ES-I3 (cell line): ENCODE data around the gene GPER1.
"Not testable (repeated sequence)": the region's sequence is repeated elsewhere in the genome, so short reads cannot be mapped to it uniquely, and the experiment has no call there.

ENCODE experiments used
- H3K36me3 ChIP-seq: 2 replicates; pipeline ENCODE4 v1.6.1; 2013; ENCODE audit warnings: mild to moderate bottlenecking, low read length, control low read depth, moderate library complexity; ENCODE audit not compliant: insufficient read depth
- H3K4me1 ChIP-seq: 2 replicates; pipeline ENCODE4 v1.6.1; 2013; ENCODE audit warnings: mild to moderate bottlenecking, control low read depth, low read length; ENCODE audit not compliant: insufficient read depth
- H3K9ac ChIP-seq: 2 replicates; pipeline ENCODE4 v1.6.1; 2013; ENCODE audit warnings: low read depth, mild to moderate bottlenecking, low read length, moderate library complexity
- H3K9me3 ChIP-seq: 2 replicates; pipeline ENCODE4 v1.6.1; 2013; ENCODE audit warnings: mild to moderate bottlenecking, low read length, moderate library complexity; ENCODE audit not compliant: control insufficient read depth, insufficient read depth

Gene GPER1

DNA sequence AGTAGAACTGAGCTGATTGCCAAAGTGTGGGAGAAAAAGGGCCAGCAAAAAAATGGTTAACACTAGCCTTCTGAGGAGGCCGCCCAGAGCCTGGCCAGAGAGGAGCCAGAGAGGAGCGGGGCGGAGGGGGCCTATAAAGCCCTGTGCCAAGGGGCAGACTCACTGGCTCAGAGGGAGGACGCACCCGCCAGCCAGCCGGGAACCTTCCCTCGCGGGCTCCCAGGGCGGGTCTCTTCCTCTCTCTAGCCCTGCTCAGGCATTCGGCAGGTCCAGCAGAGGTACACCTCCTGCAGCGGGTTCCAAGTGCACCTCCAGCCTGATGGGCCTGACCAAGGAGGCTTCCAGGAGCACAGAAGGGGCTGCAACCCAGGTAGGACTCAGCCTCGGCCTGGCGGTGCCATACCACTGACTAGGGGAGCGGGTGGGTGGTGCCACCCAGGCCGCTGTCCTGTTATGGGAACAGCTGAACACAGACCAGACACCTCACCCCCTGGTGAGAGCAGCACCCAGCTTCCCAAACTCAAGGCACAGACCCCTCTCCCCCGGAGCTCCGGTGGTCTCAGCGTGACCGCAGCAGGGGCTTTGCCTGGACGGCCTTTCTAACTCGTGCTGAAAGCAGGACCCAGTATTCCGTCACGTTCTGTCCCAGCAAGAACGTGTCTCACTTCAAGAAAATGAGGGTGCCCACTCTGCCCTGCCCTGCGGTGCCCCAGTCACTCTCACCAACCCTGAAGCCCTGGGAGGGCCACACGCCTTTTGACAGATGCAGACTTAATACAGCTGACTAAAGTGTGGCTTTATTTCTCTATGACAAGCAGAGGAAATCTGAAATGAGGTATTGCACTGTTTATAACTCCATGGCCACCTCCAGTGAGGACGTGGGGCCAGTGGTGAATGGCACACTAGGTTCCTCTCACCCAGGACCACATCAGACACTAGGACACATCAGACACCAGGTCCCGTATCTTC lies at the start of gene GPER1:
GPER1 (plus strand) TSS at position 162 of the 969 bp plus-strand sequence. CDS start 3,616 bp downstream, outside the sequence.
- no peaks in the 10 kb centered on the region for H3K36me3 ChIP-seq
- peaks cover 11% of the 10 kb centered on the region for H3K4me1 ChIP-seq
- peak within 1 kb of the TSS; percentile 42; the same call in 1 of the 2 replicates for H3K9ac ChIP-seq
- no peaks in the 10 kb centered on the region for H3K9me3 ChIP-seq

DNA sequence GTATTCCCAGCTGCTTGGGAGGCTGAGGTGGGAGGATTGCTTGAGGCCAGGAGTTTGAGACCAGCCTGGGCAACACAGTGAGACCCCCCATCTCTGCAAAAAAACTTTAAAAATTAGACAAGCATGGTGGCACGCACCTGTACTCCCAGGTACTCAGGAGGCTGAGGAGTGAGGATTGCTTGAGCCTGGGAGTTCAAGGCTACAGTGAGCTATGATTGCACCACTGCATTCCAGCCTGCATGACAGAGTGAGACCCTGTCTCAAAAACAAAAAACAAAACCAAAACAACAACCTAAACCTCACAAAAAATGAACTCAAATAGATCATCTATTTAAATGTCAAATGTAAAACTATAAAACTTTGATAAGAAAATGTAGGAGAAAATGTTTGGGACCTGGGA lies 47.7 kb upstream of the GPER1 start:
- not testable (repeated sequence) for H3K9me3 ChIP-seq, H3K36me3 ChIP-seq, H3K4me1 ChIP-seq, H3K9ac ChIP-seq

DNA sequence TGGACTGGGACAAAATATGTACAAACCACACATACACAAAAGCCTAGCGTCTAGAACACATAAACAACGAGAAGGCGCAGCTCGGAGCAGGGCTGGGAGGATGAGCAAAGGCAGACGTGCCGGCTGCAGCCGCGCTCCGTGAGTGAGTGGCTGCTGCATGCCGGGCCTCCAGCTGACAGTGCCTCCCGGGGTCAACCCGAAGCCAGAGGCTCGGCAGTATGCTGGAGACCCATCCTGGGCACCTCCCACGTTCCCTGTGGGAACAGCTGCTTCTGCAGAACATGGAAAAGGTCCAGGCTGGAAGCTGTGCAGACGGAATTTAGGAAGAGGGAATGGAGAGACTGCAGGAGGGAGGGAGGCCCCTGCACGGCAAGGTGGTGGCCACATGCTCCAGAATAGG lies 47.1 kb upstream of the GPER1 start:
- H3K36me3 ChIP-seq = no peaks in the 10 kb centered on the region
- H3K9ac ChIP-seq = no peak overlapping the region
- H3K9me3 ChIP-seq = no peaks in the 10 kb centered on the region
- peaks cover 10% of the 10 kb centered on the region; the same call in 1 of the 2 replicates for H3K4me1 ChIP-seq

DNA sequence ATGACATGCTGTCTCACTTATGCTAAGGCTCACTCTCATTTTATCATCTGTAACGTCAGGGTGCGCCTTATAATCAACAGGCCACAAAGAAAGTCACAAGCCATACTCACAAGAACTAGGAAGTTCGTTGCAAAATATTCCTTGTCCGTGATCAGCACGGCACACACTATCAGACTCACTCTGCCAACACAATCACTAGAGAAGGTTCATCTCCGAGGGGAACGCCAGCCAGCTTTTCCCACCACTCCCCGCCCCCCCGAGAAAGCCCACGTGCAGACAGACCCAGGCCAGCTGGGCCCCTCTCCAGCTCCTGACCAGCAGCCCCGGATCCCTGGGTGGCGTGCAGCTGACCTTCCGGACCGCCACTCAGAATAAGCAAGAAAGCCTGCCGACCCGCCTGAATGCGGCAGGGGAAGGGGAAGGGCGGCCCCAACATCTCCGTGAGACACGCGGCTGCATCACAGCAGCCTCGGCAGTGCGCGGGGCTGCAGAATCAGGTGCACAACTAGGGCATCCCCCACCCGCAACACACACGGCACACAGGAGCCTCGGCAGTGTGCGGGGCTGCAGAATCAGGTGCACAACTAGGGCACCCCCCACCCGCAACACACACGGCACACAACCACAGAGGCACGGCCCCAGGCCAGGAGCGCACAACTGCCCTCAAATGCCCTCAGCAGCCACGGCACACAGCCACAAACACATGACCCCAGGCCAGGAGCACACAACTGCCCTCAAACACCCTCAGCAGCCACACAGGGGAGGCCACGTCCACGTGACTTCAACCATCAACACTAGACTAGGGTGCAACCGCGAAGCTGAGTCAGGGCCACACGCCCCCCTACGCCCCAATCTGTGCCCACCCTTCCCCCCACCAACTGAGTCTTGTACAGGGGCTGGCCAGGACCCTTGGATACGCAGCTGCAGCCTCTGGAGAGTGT lies 46.1 kb upstream of the GPER1 start:
- Histone ChIP-seq H3K4me1 (peaks cover 10% of the 10 kb centered on the region; the same call in 1 of the 2 replicates), H3K36me3 (no peaks in the 10 kb centered on the region), H3K9ac (no peak overlapping the region), H3K9me3 (no peaks in the 10 kb centered on the region)

DNA sequence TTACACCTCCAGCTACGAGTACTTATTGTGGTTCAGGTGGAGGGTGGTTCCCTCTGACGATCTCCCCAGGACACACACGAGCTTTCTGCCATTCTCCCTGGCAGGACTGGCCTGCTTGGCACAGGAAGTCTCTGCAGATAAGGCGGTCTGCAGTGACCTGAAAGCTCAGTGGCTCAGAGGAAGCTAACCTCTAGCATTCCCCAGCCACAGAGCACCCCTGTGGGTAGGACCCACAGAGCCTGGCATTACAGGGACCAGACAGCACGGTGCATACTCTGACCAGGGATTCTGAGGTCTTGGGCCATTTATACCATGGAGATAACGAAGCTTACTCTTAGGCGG lies 45.5 kb upstream of the GPER1 start:
- Histone ChIP-seq H3K36me3 (no peaks in the 10 kb centered on the region), H3K9ac (no peak overlapping the region), H3K4me1 (peaks cover 10% of the 10 kb centered on the region; the same call in 1 of the 2 replicates), H3K9me3 (no peaks in the 10 kb centered on the region)

DNA sequence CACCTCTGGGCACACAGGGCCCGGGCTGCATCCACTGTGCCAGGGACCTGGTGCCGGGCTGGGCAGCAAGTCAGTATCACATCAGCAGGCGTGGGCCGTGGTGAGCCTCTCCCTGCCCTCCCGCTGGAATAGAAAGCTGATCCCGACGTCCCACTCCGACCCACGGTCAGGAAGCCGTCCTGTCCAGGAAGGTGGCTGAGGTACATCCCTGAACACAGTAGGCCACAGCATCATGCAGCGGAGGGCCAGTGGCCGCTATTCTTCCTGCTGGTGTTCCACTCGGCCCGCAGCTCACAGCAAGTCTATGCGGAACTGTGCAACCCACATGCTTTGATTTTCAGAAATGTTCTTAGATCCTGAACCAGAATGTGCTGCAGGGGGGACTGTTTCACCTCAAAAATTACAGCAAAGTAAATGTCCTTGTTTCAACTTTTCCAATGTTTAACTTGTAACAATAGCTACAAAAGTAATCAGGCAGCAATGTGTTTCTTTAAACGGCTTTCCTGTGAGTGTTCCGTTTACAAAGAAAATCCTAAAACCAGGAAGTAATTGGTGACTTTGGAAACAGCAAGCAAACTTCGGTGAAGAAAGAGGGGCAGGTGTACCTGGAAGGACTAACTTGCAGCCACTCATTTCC lies 44.2 kb upstream of the GPER1 start:
- H3K36me3 ChIP-seq = no peaks in the 10 kb centered on the region
- H3K4me1 ChIP-seq = peaks cover 10% of the 10 kb centered on the region; the same call in 1 of the 2 replicates
- no peaks in the 10 kb centered on the region for H3K9me3 ChIP-seq
- H3K9ac ChIP-seq = peak overlapping the region; percentile 47

DNA sequence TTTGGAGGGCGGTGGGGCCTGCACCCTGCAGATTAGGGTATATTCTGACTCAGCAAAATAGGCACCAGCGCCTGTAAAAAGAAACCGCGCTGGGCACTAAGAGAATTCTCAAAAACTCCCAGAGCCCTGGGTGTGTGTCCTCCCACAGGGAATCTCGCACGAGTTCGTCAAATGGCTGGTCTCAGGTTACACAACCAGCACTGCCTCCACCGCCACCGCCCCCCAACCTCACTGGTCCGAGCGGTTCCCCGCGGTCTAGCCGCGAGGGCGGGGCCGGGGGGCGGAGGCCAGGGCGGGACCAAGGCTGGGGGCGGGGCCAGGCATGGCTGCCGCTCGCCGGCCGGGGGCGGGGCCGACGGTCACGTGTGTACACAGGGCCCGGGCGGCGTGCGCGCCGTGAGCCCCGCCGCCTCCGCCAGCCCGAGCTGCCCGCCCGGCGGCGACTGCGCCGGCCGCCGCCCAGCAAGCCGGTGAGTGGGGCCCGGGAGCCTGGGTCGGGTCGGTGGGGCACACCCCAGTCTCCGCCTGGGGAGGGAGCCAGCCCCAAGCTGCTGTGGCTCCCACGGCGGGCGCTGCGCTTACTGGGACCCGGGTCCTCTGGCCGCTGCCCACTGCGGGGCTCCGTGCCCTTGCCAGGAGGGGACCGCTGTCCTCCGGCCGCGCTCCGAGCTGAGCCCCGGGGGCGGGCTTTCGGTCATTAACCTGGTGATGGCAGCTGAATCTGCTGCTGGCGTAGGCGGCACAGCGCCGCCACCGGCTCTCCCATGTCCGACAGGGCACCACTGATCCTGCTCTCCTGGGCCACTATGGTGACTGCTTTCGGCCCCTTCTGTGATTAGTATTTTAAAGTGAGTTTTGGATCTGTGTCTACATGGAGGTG lies 43.5 kb upstream of the GPER1 start, which contains the start of gene GPR146:
GPR146 (plus strand) TSS at position 358 of the 880 bp plus-strand sequence. CDS start 12,970 bp downstream, outside the sequence.
- H3K4me1 ChIP-seq = peaks cover 10% of the 10 kb centered on the region; the same call in 1 of the 2 replicates
- H3K9me3 ChIP-seq = no peaks in the 10 kb centered on the region
- H3K9ac ChIP-seq = peak within 1 kb of the TSS; percentile 76
- H3K36me3 ChIP-seq = no peaks in the 10 kb centered on the region

DNA sequence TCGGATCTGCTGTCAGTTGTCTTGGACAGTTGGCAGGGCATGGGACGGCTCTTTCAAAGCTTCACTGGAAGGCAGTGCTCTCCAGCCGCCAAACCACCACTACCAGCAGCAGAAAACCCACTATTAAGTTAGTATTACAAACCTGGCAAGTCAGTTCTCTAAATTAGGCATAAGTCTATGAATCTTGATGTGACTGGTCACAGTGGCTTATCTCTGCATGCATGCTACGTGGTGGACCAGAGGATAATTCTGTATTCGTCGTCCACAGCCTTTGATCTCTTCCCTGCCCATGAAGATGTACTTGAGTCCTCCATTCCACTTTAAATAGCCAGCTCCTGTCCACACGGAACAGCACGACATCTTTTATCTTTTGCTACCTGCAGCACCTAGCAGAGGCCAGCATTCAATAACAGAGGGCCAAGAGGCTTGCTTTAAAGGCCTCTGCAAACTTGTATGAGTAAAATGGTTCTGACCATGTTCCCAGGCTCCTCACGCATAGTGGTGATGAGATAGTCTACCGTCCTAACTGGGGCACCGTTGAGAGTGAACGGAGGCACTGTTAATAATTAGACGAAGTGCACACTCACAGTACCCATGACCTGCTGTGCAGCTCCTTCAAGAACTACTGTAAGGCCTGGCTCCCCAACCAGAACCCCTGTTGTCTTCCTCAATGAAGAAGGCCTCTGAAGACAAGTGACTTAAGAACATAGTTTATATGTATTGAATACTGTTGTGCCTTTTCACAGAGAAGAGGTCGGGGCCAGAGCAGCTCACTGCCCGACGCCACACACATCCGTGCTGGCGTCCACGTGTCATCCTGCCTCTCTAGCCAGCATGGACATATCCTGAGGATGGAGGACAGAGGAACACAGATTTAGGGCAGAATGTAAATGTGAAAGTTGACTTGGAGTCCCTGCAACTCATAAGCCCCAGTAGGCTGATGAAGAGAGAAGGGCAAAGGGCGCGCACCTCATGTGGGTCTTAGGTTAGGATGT lies 42.5 kb upstream of the GPER1 start:
- H3K4me1 ChIP-seq = peaks cover 10% of the 10 kb centered on the region; the same call in 1 of the 2 replicates
- no peaks in the 10 kb centered on the region for H3K9me3 ChIP-seq
- H3K9ac ChIP-seq = peak overlapping the region; percentile 76; the same call in 1 of the 2 replicates
- H3K36me3 ChIP-seq = no peaks in the 10 kb centered on the region

DNA sequence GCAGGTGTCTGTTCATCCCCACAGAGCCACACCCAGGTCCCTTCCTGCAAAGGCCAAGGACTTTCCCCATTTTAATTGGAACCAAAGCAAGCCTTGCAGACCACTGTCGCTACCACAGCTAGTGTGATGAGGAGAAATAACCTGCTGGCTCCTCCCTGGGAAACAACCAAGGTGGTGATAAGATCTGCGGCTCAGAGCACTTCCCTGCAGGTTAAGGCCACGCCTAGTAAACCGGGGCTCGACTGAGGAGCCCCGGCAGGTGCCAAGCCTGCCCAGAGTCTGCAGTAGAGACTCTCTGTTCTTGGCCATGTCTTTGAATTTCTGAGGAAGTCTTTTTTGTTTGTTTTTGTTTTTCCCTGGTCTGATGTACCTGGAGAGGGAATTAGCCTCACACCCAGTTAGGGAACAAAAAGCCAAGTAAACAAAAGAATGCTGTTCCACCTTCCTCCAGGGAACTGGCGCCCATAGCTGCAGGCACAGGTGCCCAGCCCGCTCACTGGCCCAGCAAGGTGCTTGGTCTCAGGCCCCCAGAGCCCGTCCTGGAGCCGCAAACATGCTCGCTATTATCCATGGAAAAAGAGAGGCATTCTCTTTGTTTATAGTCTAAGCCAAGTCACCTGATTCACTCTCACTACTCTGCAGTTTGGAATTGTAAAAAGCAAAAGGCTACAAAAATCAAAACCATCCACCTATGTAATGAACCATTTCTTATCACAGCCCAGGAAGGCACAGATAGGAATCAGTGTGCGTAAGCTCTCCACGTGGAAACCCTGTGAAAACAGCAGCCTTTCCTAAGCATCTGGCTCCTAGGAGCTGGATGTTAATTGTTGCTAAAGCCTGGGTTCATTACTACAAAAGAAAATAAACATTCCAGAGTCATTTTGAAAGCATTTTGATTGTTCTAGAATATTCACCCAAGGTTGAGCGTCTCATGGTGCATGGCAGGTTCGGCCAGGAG lies 40.9 kb upstream of the GPER1 start:
- no peak overlapping the region for H3K9ac ChIP-seq
- no peaks in the 10 kb centered on the region for H3K36me3 ChIP-seq
- no peaks in the 10 kb centered on the region for H3K9me3 ChIP-seq
- H3K4me1 ChIP-seq = peaks cover 10% of the 10 kb centered on the region; the same call in 1 of the 2 replicates

DNA sequence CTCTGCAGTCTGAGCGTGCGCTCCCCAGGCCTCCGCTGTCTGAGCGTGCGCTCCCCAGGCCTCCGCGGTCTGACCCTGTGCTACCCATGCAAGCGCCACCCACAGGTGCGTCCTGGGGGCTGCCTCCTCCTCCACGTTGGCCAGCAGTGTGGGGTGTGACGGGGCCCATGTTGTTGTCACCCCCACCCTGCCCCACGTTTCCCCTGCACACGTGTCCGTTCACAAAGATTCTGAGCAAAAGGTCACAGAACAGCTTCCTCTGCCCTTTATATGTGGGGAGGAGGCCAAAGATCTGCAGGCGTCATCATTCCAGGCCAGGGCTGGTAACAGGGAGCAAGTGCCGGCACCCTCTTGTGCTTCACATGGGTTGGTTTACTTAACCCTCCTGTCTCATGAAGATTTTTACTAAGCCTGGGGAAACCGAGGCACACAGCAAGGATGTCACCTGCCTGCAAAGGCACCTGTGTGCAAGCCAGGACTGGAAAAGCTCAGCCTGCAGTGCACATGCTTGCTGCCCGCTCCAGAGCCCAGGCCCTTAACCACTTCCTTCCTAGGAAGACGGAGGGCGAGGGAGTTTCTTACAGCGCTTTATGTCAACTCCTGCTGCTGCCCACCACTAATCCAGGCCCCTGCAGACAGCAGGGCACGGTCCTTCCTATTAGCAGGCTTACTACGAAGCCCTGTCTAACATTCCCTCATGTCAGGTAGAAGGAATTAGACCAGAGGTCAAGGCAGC lies 38.7 kb upstream of the GPER1 start:
- H3K36me3 ChIP-seq = no peaks in the 10 kb centered on the region
- H3K4me1 ChIP-seq = peaks cover 13% of the 10 kb centered on the region; the same call in 1 of the 2 replicates
- no peak overlapping the region for H3K9ac ChIP-seq
- H3K9me3 ChIP-seq = no peaks in the 10 kb centered on the region

DNA sequence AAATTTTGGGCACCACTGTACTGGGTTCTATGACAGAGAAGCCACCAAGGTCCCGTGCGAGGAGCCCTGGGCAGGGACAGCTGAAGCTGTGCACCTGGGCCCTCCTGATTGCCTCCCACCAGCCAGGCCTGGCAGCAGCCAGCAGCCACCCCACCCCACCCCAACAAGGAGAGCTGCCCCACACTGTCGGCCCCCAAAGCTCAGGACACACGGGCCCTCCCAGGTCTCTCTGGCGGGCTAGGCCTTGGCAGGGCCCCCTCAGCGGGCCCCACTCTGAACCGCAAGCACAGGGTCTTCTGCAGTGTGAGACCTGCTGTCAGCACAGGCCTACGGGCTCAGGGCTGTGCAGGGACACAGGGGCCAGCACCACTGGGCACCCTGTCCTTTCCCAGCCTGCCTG lies 38.1 kb upstream of the GPER1 start:
- Histone ChIP-seq H3K4me1 (peaks cover 13% of the 10 kb centered on the region; the same call in 1 of the 2 replicates), H3K36me3 (no peaks in the 10 kb centered on the region), H3K9ac (no peak overlapping the region), H3K9me3 (no peaks in the 10 kb centered on the region)
